HS-27A (cell line): ENCODE results near the gene PEX10.
A peak's percentile ranks its signal among the peaks of the same experiment; 100 is the strongest.

Experiments
- DNase-seq: peaks from one replicate; pipeline ENCODE4 v3.0.0-alpha.2; 2012; ENCODE audit warnings: low read depth, missing footprints

PEX10 gene

DNA sequence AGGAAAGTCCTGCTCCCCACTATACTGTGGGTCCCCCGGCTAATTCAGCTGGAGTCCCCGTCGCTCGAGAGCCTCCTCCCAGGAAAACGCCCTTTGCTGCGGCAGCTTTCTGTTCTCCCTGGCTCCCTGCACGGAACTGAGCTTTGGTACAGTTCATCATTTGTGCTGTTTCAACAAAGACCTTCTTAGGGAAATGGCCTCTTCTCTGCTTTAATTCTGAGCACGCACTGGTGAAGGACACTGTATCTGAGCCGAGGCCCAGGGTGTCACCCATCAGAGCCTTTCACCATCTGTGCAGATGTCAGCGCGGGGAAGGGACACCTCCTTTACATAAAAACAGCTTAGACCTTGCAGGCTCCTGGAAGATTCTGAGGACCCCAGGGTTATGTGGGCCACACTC, 13.5 kb upstream of the PEX10 start:
- no peak for DNase-seq

DNA sequence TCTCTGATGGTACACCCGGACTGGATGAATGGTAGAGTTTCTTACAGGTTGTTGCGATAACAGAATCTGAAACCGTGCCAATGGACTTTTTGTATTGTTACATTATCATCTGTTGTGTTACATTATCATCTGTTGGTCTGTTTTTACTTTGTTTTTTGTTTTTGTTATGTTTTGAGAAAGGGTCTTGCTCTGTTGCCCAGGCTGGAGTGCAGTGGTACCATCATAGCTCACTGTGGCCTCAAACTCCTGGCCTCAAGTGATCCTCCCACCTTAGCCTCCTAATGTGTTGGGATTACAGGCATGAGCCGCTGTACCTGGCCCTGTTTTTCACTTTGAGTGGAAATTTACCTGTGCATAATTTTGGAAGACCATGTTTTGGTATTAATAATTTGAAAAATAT, 10.2 kb upstream of the PEX10 start:
- DNase-seq: no peak

DNA sequence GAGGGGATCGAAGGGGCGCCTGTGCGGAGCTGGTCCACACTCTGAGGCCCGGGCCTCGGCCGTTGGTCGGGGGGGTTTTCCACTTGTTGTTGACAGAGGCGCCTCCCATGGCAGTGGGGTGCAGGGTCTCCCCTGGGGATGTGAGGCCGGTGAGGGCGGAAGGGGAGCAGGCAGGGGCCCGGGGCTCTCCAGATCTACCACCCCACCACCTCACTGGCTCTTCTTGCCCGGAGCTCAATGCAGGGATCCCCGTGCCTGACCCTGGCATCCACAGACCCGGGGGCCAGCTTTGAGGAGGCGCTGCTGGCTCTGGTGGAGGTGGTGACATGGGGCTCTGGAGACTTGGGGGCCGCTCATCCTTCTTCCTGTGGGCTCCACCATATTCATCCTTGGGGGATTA, 7.1 kb upstream of the PEX10 start:
- DNase-seq: no peak

DNA sequence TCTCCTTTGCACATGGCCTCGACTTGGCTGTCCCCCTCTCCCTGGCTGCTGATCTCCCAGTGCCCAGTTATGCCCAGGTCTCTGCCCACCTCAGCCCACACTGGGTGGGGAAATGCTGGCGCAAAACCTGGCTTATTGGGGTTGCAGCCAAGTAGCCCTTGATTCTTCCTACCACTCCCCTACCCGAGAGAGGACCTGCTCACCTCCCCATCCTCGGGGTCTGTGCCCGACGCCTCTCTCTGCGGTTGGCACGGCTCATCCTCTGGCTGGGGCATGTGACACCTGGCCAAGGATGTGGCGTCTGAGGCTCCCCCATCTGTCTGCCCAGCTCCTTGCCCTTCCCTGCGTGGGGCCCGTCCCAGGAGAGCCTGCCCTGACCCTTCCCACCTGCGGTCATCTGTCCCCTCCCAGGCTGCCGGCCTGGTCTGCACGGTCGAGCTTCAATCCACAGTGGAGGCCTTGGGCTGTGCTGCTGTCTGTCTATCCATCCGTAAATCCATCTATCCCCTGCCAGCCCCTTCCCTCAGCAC, 6.5 kb upstream of the PEX10 start:
- DNase-seq: no peak

DNA sequence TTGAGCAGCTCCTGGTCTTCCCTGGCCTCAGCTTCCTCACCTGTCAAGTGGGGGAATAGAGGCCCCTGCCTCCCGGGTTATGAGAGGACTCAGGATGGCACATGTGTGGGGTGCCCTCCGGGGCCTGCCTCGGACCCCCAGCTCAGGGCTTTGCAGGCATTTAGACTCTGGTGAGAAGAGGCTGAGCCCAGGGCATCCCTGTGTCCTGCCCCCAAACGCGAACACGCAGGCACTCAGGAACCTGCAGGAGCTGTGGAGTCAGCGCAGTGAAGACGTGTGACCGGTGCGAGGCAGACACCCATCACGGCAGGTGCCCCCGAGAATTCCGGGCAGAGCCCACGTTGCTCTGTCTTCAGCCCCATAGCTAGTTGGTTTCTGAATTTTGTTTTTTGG, 5.5 kb upstream of the PEX10 start:
- DNase-seq: no peak

DNA sequence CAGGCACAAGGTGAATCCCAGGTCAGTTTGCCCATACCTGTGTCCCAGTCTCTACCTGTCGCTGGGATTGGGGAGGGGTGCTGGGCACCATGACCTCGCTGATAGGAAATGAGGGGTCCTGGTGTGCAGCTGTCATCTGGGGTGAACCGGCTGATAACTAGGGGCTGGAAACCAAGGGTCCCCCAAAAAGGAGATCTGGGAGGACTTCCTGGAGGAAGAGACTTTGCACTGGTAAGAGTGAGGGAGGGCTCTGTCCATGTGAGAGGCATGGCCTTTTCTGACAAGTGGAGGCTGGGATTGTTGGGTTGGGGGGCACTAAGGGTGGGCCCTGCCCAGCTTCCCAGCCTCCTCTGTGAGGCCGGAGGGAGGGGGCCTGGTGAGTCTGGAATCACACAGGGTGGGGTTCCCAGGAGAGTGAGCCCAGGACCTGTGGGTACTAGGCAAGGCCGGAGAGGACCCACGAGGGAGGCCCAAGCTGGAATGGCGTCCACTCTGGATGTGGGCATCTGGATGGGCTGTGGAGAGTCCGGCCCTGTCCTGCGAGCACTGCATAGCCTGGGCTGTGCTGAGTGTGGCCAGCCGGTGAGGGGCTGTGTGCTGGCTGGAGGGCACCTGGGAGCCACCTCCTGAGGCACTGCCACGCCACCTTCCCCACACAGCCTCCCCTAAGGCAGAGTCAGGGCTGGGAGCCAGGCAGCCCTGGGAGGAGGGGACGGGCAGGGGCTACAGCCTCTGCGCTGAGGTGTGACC, 4.9 kb upstream of the PEX10 start:
- DNase-seq: no peak

DNA sequence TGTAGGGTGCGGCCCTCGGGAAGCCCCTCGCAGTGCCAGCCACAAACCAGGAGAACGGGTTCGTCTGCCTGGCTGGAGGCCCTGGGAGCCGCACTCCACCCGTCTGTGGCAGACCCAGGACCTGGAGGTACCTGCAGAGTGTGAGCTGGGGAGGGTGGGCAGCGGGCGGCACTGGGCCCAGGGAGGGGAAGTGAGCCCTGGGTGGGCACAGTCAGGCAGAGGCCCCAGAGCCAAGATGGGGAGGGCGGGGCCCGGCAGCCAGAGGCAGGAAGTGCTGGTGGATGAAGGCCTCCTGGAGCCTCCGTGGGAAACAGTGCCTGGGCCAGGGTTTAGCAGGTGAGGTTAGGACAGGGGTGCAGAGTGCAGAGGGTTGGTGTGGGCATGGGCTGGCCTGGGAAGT, 4.0 kb upstream of the PEX10 start:
- DNase-seq: no peak

DNA sequence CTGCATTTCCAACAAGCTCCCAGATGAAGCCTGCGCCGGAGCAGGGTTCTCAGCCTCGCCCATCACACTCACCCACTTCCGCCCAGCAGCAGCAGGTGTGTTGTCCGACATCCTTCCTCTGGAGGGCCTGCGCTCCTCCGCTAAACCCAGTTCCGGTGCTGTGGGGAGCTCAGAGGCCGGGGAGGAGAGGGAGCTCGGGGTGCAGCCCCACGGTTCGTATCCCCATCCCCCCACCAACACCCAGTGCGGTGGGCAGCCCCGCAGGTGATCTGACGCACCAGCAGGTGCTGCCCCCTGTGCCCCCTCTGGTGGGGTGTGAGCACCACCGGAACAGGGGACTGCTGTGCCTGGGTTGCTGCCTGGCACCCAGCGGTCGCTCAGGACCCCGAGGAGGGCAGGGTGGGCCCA, 3.4 kb upstream of the PEX10 start:
- DNase-seq: no peak

DNA sequence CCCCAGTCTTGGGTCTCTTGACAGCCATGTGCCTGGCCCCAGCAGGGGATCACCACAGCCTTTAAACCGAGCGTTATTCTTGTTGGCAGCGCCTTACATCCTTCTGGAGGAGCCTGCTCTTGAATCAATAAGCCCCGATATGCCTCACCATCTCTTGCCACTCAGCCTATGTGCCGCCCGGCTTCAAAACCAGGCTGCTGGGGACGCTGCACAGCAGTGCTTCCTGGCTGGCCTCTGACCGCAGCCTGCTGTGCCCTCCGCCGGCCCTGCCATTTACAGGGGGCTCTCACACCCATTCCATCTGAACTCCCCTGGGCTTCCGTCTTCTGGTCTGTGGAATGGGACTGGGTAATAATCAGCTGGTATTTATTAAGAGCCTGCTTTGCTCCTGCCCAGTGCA, 3.0 kb upstream of the PEX10 start:
- no peak for DNase-seq

DNA sequence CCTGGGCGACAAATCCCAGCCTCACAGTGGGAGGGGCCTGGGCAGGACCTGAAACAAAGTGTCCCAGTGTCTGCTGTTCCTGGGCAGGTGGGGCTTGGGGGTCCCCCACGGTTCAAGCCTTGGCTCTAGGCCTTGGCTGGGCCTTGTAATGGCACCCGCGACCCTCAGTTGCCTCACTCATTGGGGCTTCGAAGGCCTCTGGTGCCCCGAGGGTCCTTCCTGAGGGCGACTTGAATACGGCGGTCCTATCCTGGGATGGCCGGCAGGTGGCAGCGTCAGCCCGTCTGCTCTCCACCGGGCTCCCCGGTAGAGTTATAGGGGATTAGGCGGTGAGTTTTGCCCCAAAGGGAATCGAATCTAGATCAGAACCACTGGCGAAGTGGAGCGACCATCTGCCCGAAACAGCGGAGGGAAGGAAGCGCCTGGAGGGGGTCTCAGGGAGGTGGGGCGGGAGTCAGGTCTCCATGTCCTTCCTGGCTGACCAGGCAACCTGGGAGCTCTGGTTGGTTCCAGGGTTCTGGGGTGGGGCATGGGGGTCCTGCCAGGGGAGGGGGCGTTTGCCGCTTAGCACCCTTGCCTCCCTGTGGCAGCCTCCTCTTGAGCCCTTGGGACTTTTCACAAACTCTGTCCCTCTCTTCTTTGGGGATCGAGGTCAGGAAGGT, 2.1 kb upstream of the PEX10 start:
- DNase-seq: peak; percentile 29

DNA sequence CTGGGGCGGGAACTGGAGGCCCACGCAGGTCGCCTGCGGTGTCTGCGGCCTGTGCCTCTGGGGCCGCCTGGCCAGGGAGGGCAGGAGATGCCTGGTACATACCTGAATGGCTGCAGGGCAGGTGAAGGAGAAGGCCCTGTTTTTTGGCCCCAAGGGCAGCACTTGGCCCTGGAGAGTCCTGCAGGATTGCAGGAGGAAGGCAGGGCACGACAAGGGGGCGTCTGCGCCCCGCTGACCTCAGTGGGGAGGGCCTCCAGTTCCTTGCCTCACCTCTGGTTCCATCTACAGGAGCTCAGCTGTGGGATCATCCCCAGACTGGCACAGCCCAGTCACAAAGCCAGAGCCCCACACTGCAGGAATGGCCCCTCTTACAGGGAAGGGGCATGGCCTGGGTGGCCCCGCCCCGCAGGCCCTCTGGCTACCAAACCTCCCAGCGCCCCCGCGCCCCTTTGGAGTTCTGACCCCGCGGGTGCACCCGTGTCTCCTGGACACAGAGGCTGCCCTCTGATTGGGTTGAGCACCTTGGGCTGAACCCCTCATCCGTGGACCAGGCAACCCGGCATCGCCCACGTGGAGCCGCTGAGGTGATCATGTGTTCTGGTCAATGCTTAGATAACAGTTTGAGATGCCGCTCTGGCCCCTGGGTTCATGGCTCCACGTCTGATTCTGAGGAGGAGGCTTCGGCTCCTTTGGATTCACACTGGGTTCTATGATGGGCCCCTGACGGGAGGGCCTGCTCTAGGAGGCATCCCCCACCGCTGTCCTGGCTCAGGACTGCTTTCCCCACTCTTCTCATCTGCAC, 1.3 kb upstream of the PEX10 start:
- no peak for DNase-seq

DNA sequence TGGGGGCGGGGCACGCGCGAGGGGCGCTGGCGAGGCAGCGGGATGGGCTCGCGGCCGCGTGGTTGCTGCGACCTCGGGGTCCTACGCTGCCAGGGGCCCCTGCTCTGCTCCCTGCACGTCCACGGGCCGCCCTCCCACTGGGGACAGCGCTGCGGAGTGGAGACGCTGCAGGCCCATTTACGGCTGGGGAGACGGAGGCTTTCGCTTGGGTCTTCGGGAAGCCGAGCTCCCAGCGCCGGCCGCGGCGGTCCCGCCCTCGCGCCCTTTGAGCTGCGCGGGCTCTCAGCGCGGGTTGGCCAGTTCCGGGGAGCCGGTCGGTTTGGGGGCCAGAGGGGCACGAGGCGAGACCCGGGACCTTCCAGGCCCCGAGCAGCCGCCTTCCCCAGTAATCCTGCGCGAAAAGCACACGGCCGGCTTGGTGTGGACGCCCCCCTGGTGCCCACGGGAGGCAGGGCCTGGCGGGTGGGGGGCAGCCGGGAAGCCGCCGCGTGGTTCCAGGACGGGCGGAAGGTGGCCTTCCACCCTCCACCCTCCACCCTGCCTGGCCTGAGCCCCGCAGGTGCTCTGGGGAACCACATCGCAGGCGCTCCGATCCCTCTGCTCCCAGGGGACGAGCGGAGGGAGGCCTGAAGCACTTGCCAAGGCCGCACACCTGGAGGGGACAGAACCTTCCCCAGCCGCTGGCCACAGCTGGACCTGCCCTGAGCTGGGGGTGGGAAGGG, 570 bp upstream of the PEX10 start:
- peak; percentile 41 for DNase-seq

DNA sequence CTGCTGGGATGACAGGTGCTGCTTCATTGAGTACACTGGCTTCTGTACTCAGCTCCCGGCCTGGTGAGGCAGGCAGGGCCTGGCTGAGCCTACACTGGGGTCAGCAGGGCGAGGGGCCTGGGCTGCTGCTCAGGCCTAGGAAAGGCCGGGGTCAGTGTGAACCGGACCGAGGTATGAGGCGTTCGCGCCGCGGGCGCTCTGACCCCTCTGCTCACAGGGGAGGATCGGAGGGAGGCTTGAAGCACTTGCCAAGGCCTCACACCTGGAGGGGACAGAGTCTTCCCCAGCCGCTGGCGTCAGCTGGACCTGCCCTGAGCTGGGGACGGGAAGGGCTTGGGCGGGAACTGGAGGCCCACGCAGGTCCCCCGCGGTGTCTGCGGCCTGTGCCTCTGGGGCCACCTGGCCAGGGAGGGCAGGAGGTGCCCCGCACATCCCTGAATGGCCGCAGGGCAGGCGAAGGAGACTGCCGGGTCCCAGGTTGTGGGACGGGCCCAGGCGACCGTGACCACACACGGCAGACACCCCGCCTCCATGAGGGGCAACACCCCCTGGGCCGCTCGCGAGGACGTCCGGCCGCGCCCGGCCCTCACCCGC, 466 bp downstream of the PEX10 start:
- DNase-seq: no peak

DNA sequence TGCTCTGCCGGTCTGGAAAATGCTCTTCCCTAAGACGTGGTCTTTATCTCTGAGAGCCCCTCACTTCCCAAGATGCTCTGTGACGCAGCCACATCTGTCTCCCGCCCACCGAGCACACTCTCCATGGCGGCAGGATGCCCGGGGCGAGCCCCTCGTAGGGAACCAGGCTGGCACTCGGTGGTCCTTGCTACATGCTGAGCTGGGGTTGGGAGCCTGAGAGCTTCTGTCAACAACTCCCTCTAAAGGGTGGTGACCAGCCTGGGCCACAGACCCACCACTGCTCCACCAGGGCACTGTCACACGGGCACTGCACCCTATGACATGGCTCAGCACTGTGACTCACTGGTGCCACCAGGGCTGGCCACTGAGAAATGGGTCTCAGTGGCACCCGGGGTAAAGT, 2.6 kb downstream of the PEX10 start:
- no peak for DNase-seq

DNA sequence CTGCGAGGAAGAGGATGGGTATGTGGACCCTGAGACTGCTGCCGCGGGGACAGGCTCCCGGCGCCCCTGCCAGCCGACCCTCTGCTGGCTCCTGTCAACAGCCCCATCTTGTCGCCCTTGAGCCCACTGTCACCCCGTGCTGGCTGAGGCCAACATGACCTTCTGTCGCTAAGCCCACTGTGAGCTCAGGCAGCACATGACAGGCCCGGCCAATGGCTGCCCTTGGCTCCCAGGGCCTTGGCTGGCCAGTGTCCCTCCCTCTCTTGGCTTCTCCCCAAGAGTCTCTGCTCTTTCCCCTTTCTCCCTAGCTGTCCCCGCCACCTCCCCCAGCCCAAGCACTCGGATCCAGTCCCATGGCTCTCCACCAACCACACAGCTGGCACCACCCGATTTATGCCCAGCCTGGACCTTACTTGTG, 3.5 kb downstream of the PEX10 start:
- DNase-seq: no peak

DNA sequence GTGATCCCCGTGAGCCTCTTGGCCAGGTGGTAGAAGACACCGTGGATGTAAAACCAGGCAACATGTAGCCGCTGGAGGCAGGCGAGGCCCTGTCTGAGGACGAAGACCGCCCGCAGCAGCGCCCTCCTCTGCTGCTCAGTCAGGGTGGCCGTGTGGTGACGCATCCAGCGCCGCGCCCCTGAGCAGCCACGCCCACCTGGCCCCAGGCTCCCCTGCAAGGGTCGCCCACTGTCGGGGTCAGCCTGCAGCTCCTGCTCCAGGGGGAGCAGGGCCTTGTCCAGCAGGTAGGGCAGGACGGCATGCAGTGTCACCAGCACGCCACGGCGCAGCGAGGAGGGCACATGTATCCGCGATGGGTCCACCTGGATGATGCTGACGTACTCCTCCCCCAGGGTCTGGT, 3.9 kb downstream of the PEX10 start:
- no peak for DNase-seq

DNA sequence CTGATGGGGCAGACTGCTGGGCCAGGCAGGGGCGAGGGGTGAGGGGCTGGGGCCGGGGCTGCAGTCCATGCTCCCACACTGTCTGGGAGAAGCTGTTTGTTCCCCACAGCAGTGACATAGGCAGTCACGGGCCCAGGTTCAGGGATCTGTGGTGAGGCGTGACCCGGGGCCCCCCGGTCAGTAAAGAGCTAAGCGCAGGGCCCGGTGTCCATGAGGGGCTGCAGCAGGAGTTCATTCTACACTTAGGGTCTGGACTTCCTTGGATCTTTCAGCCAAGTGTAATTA, 4.4 kb downstream of the PEX10 start:
- DNase-seq: no peak

DNA sequence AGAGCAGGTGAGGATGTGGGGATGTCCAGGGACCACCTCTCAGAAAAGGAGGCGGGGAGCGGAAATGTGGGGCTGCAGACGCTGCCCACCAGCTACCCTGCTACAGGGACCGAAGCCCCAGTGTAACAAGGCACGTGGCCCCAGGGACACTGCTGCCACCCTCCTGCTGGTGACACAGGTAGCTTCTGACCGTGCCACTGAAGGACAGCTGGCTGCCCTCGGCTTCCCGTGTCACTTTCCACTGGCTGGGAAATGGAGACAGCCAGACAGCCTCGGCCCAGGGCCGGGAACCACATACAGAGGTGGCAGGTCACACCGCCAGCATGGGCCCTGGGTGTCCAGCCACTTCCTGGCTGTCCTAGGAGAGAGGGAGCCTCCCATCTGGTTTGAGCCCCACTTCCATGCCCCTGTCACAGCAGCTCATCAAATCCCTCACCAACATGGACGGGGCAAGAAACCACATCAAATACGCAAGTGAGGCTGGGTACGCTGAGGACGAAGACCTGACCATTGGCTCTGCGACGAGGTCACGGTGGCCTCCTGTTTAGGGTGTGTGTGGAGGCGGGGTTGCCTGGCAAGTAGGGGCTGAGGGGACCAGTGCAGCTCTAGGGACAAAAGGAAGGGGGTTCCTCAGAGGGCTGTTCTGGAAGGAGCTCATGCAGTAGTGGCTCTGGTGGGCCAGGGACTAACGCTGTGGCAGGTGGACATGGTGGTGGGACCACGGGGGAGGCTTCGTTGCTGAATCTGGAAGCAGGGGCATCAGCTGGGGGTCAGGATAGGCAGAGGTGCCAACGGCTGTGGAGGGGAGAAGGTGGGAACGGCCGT, 5.0 kb downstream of the PEX10 start:
- DNase-seq: no peak

DNA sequence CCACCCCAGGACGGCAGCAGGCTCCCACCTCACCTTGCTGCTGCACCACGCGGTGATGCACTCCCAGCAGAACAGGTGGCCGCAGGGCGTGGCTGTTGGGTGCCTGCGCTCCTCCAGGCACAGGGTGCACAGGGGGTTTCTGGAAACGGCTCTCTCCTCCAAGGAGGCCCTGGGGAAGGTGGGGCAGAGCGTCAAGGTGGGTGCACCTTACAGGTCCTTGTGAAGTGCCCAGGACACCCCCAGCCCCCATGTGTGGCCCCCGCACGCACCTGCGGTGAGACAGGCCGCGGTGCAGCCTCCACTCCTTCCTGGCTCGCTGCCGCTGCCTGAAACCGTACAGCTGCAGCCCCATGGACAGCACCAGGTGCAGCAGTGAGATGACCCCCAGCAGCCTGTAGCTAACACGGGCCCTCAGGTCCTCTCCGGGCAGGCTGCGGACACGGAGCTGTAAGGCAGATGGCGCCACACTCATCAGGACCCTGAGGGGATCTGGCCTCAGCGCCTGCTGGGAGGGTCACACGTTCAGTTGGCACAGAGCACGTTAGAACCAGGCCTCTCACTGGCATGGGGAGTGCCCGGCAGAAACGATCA, 5.8 kb downstream of the PEX10 start:
- DNase-seq: no peak

DNA sequence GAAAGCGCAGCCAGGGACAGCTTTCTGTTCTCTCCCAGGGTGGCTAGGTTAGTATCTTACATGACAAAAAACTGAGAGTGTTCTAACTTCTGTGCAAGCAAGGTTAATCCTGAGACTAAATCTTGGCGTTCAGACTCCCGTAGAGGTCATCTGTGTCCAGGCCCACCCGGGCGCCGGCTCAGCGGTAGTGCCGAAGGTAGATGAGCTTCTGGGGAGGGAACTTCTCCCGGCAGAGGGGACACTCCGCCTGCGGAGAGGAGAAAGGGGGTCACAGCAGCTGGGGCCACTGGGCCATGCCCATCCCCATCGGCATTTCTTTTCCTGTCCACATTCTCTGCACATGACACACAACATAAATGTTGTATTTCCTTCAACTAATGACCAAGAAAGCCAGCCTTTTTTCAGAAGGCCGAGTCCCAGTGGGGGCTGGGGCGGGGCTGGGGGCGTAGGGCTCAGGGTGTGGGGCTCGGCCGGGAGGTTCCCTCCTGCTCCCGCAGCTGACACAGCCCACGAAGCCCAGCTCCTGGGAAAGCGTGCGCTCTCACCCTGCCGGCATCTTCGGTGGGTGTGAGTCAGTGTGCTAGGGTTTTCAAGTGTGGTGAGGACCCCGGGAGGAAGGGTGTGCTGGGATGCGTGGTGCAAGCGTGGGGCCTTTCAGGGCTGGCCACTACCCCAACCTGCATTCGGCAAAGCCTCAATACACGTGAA, 6.6 kb downstream of the PEX10 start:
- no peak for DNase-seq
